ENCODE measurements around the gene UIMC1.

The UIMC1 gene

GRCh38 chr5:176889321-176890280, 117.0 kb downstream of the UIMC1 start:
- TF ChIP-seq CEBPB (IDR thresholded peaks at IDR 0.05) (no peak), NFIC (IDR thresholded peaks at IDR 0.05) (no peak), RAD21 (IDR thresholded peaks at IDR 0.05; ENCODE audit: low read depth) (no peak), REST (IDR thresholded peaks at IDR 0.05; ENCODE audit: low read depth) (no peak), ZBTB7A (IDR thresholded peaks at IDR 0.05; ENCODE audit: low read depth) (no peak), FOXM1 (IDR thresholded peaks at IDR 0.05; ENCODE audit: borderline replicate concordance, low read depth) (no peak), USF1 (IDR thresholded peaks at IDR 0.05) (no peak), MAX (IDR thresholded peaks at IDR 0.05) (no peak), TAF1 (IDR thresholded peaks at IDR 0.05; ENCODE audit: low read depth) (no peak), EP300 (IDR thresholded peaks at IDR 0.05; ENCODE audit: borderline replicate concordance) (no peak), YY1 (IDR thresholded peaks at IDR 0.05; ENCODE audit: low read depth) (no peak), CREB1 (IDR thresholded peaks at IDR 0.05; ENCODE audit: low read depth) (no peak), EGR1 (IDR thresholded peaks at IDR 0.05) (no peak)

GRCh38 chr5:176888865-176889165, 117.8 kb downstream of the UIMC1 start:
- no peak for TF ChIP-seq REST (IDR thresholded peaks at IDR 0.05; ENCODE audit: low read depth)
- no peak for TF ChIP-seq ZBTB7A (IDR thresholded peaks at IDR 0.05; ENCODE audit: low read depth)
- no peak for TF ChIP-seq TCF12 (IDR thresholded peaks at IDR 0.05; ENCODE audit: low read depth)
- no peak for TF ChIP-seq NFIC (IDR thresholded peaks at IDR 0.05)
- no peak for TF ChIP-seq TEAD4 (IDR thresholded peaks at IDR 0.05)
- TF ChIP-seq USF1 (IDR thresholded peaks at IDR 0.05) = no peak
- no peak for TF ChIP-seq CREB1 (IDR thresholded peaks at IDR 0.05; ENCODE audit: low read depth)
- TF ChIP-seq CEBPB (IDR thresholded peaks at IDR 0.05) = no peak
- no peak for TF ChIP-seq RAD21 (IDR thresholded peaks at IDR 0.05; ENCODE audit: low read depth)
- no peak for TF ChIP-seq MAX (IDR thresholded peaks at IDR 0.05)
- TF ChIP-seq TAF1 (IDR thresholded peaks at IDR 0.05; ENCODE audit: low read depth) = no peak
- no peak for TF ChIP-seq EGR1 (IDR thresholded peaks at IDR 0.05)
- no peak for TF ChIP-seq EP300 (IDR thresholded peaks at IDR 0.05; ENCODE audit: borderline replicate concordance)
- TF ChIP-seq YY1 (IDR thresholded peaks at IDR 0.05; ENCODE audit: low read depth) = no peak
- TF ChIP-seq FOXM1 (IDR thresholded peaks at IDR 0.05; ENCODE audit: borderline replicate concordance, low read depth) = no peak

GRCh38 chr5:176888016-176888864, 118.3 kb downstream of the UIMC1 start:
- TF ChIP-seq ZBTB7A (IDR thresholded peaks at IDR 0.05; ENCODE audit: low read depth) (no peak), USF1 (IDR thresholded peaks at IDR 0.05) (no peak), RAD21 (IDR thresholded peaks at IDR 0.05; ENCODE audit: low read depth) (no peak), TAF1 (IDR thresholded peaks at IDR 0.05; ENCODE audit: low read depth) (no peak)

- TF ChIP-seq RAD21 (IDR thresholded peaks at IDR 0.05; ENCODE audit: low read depth) = no peak
- TF ChIP-seq YY1 (IDR thresholded peaks at IDR 0.05; ENCODE audit: low read depth) = no peak
- no peak for TF ChIP-seq ZBTB7A (IDR thresholded peaks at IDR 0.05; ENCODE audit: low read depth)
These were observed 119.2 kb downstream of the UIMC1 start for GRCh38 chr5:176887252-176887849.

Data from Ishikawa (cell line).